DND-41 (cell line): Measurements from ENCODE around the gene NUTF2.

Experiments
- ATAC-seq: fragments of 200-7000 bp; cut with Tn5 transposase; 3 replicates; pipeline ENCODE4 v1.9.1; 2021; ENCODE audit warnings: low read depth; ENCODE audit not compliant: insufficient read depth
- DNase-seq: peaks from one replicate; pipeline ENCODE4 v3.0.0-alpha.2; 2020
- H2AFZ ChIP-seq: 2 replicates; pipeline ENCODE4 v1.6.0; 2012; ENCODE audit warnings: low read depth, low read length
- H3K27ac ChIP-seq: 2 replicates; pipeline ENCODE4 v1.5.1; 2012; ENCODE audit warnings: low read length, inconsistent platforms
- H3K27me3 ChIP-seq: fragments of 200-600 bp; sonication (generic); 2 replicates; pipeline ENCODE4 v1.6.0; 2012; ENCODE audit warnings: low read length, mild to moderate bottlenecking, inconsistent platforms; ENCODE audit not compliant: insufficient read depth, poor library complexity
- H3K36me3 ChIP-seq: 2 replicates; pipeline ENCODE4 v1.5.1; 2012; ENCODE audit warnings: low read length, inconsistent platforms; ENCODE audit not compliant: insufficient read depth
- H3K4me1 ChIP-seq: 2 replicates; pipeline ENCODE4 v1.5.1; 2012; ENCODE audit warnings: mild to moderate bottlenecking, low read length; ENCODE audit not compliant: insufficient read depth
- H3K4me2 ChIP-seq: 2 replicates; pipeline ENCODE4 v1.6.0; 2012; ENCODE audit warnings: mild to moderate bottlenecking, moderate library complexity, low read length, inconsistent platforms; ENCODE audit not compliant: insufficient read depth
- H3K4me3 ChIP-seq, 2 experiments: fragments of 200-600 bp in 1 of 2; shearing (Covaris generic) in 1 of 2; 2 replicates each; pipeline ENCODE4 v1.5.1; 2012 to 2016; ENCODE audit warnings: inconsistent platforms in 2 of 2, low read length in 2 of 2, mild to moderate bottlenecking in 2 of 2, low read depth in 1 of 2, moderate library complexity in 1 of 2
- H3K79me2 ChIP-seq: 2 replicates; pipeline ENCODE4 v1.6.0; 2012; ENCODE audit warnings: low read length, inconsistent platforms; ENCODE audit not compliant: insufficient read depth
- H3K9ac ChIP-seq: 2 replicates; pipeline ENCODE4 v1.6.0; 2012; ENCODE audit warnings: low read depth, mild to moderate bottlenecking, inconsistent platforms, low read length, moderate library complexity
- H3K9me3 ChIP-seq: 2 replicates; pipeline ENCODE4 v1.5.1; 2012; ENCODE audit warnings: low read length, moderate library complexity, mild to moderate bottlenecking, inconsistent platforms; ENCODE audit not compliant: insufficient read depth, severe bottlenecking
- H4K20me1 ChIP-seq: 2 replicates; pipeline ENCODE4 v1.6.0; 2012; ENCODE audit warnings: low read length; ENCODE audit not compliant: insufficient read depth
- EZH2 ChIP-seq: IDR thresholded peaks from 3 replicates; pipeline ENCODE4 v1.6.1; 2012; ENCODE audit warnings: borderline replicate concordance, low read depth, mild to moderate bottlenecking, moderate library complexity, low read length, inconsistent platforms; ENCODE audit not compliant: severe bottlenecking
- TF ChIP-seq, protein P1 (sequence below): IDR thresholded peaks from 2 replicates; pipeline ENCODE4 v1.5.1; 2012; ENCODE audit warnings: borderline replicate concordance, low read length, moderate library complexity, mild to moderate bottlenecking; ENCODE audit not compliant: poor library complexity, severe bottlenecking; ENCODE audit errors: extremely low read depth

Gene NUTF2

GRCh38 chr16:67847064-67847861, 530 bp downstream of the NUTF2 start, which contains the start of gene CENPT:
CENPT (minus strand) TSS chr16:67847693; CDS start chr16:67833859, 13,834 bp downstream.
- no peaks in the 10 kb centered on the region for H3K27me3 ChIP-seq
- TF ChIP-seq EZH2 = no peak
- TF ChIP-seq, protein P1, sequence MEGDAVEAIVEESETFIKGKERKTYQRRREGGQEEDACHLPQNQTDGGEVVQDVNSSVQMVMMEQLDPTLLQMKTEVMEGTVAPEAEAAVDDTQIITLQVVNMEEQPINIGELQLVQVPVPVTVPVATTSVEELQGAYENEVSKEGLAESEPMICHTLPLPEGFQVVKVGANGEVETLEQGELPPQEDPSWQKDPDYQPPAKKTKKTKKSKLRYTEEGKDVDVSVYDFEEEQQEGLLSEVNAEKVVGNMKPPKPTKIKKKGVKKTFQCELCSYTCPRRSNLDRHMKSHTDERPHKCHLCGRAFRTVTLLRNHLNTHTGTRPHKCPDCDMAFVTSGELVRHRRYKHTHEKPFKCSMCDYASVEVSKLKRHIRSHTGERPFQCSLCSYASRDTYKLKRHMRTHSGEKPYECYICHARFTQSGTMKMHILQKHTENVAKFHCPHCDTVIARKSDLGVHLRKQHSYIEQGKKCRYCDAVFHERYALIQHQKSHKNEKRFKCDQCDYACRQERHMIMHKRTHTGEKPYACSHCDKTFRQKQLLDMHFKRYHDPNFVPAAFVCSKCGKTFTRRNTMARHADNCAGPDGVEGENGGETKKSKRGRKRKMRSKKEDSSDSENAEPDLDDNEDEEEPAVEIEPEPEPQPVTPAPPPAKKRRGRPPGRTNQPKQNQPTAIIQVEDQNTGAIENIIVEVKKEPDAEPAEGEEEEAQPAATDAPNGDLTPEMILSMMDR = no peak
- H3K9ac ChIP-seq = peak within 1 kb of the TSS; percentile 95
- peak within 1 kb of the TSS; percentile 75 for H2AFZ ChIP-seq
- H3K4me3 ChIP-seq = peak within 1 kb of the TSS; percentile 98 to 99
- peak; percentile 34 for ATAC-seq
- peaks cover 45% of the 10 kb centered on the region for H3K36me3 ChIP-seq
- no peak for DNase-seq
- H3K27ac ChIP-seq = peak within 1 kb of the TSS; percentile 86
- peaks cover 92% of the 10 kb centered on the region for H3K79me2 ChIP-seq
- no peaks in the 10 kb centered on the region for H3K9me3 ChIP-seq
- H3K4me1 ChIP-seq = peaks cover 58% of the 10 kb centered on the region
- H3K4me2 ChIP-seq = peak within 1 kb of the TSS; percentile 79
- H4K20me1 ChIP-seq = peaks cover 59% of the 10 kb centered on the region

DNA sequence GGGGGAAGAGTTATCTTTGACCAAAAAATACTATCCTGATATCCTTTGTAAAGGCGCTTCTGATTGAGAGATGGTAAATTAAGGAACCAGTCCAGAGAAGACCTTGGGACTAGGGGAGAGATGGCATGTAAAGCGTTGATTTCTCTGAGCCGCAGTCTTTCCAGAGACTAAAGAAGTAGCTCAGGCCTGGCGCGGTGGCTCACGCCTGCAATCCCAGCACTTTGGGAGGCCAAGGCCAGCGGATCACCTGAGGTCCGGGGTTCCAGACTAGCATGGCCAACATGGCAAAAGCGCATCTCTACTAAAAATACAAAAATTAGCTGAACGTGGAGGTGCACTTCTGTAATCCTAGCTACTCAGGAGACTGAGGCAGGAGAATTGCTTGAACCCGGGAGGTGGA, 1.4 kb downstream of the NUTF2 start:
- H3K4me3 ChIP-seq = peak overlapping the region; percentile 98 to 99
- peaks cover 51% of the 10 kb centered on the region for H3K4me1 ChIP-seq
- no peak for DNase-seq
- no peak overlapping the region for H2AFZ ChIP-seq
- peak overlapping the region; percentile 86 for H3K27ac ChIP-seq
- no peaks in the 10 kb centered on the region for H3K27me3 ChIP-seq
- peaks cover 92% of the 10 kb centered on the region for H3K79me2 ChIP-seq
- peaks cover 57% of the 10 kb centered on the region for H4K20me1 ChIP-seq
- H3K9ac ChIP-seq = peak overlapping the region; percentile 95
- peak overlapping the region; percentile 79 for H3K4me2 ChIP-seq
- no peaks in the 10 kb centered on the region for H3K9me3 ChIP-seq
- TF ChIP-seq, protein P1 = no peak
- no peak for TF ChIP-seq EZH2
- ATAC-seq = no peak
- H3K36me3 ChIP-seq = peaks cover 46% of the 10 kb centered on the region

GRCh38 chr16:67853670-67854069, 6.9 kb downstream of the NUTF2 start:
- peaks cover 76% of the 10 kb centered on the region for H4K20me1 ChIP-seq
- peaks cover 7% of the 10 kb centered on the region for H3K4me1 ChIP-seq
- no peak overlapping the region for H3K4me2 ChIP-seq
- peaks cover 42% of the 10 kb centered on the region for H3K36me3 ChIP-seq
- no peak overlapping the region for H3K4me3 ChIP-seq
- TF ChIP-seq, protein P1 = no peak
- TF ChIP-seq EZH2 = no peak
- no peaks in the 10 kb centered on the region for H3K27me3 ChIP-seq
- H2AFZ ChIP-seq = no peak overlapping the region
- ATAC-seq = no peak
- H3K9ac ChIP-seq = no peak overlapping the region
- peaks cover 98% of the 10 kb centered on the region for H3K79me2 ChIP-seq
- no peaks in the 10 kb centered on the region for H3K9me3 ChIP-seq
- no peak overlapping the region for H3K27ac ChIP-seq
- no peak for DNase-seq
